Nephron progenitor cell (in vitro differentiated cells): ENCODE measurements around the gene FAM13A.
A peak's percentile ranks its signal among the peaks of the same experiment; 100 is the strongest.

Experiments used
- DNase-seq: peaks from one replicate; pipeline ENCODE4 v3.0.0; 2021
- H3K27ac Mint-ChIP-seq: 2 replicates; pipeline ENCODE4 v1.8.0; 2021; ENCODE audit warnings: mild to moderate bottlenecking, moderate library complexity, mixed read lengths
- H3K27me3 Mint-ChIP-seq: 2 replicates; pipeline ENCODE4 v1.8.0; 2021; ENCODE audit warnings: mild to moderate bottlenecking, low read depth, mixed read lengths; ENCODE audit not compliant: poor library complexity
- H3K36me3 Mint-ChIP-seq: 2 replicates; pipeline ENCODE4 v1.8.0; 2021; ENCODE audit warnings: low read depth, mixed read lengths
- H3K4me1 Mint-ChIP-seq: 2 replicates; pipeline ENCODE4 v1.8.0; 2021; ENCODE audit warnings: mixed read lengths
- H3K4me3 Mint-ChIP-seq: 2 replicates; pipeline ENCODE4 v1.8.0; 2021; ENCODE audit warnings: mild to moderate bottlenecking, moderate library complexity, mixed read lengths
- H3K9me3 Mint-ChIP-seq: 2 replicates; pipeline ENCODE4 v1.8.0; 2021; ENCODE audit warnings: mild to moderate bottlenecking, moderate library complexity, mixed read lengths
- TF ChIP-seq, protein P1 (sequence below): fragments of 200-600 bp; sonication (generic); IDR thresholded peaks from 2 replicates; pipeline ENCODE4 v1.5.0; 2021; ENCODE audit warnings: antibody characterized with exemption

Gene FAM13A

DNA sequence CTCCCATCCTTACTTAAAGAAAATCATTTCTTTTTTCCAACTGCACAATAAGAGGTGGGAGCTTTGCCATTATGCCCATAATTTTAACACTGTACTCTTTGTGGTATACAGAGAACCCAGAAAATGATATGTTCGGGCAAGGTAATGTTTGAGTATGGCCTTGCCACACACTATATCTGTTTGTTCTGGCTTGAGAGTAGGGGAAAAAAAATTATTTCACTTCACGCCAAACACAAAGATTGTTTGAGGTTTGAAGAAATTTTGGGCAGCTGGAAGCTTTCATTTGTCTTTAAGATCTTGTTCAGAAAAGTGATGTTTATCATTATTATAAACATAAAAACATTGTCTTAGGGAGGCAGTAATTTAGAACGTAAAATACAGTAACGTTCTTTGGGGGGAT is 244.0 kb downstream of the FAM13A start:
- Mint-ChIP-seq H3K4me3 (no peak overlapping the region), H3K4me1 (peaks cover 7% of the 10 kb centered on the region), H3K27me3 (no peaks in the 10 kb centered on the region), H3K27ac (no peak overlapping the region), H3K9me3 (no peaks in the 10 kb centered on the region), H3K36me3 (peaks cover 6% of the 10 kb centered on the region)
- TF ChIP-seq, protein P1, sequence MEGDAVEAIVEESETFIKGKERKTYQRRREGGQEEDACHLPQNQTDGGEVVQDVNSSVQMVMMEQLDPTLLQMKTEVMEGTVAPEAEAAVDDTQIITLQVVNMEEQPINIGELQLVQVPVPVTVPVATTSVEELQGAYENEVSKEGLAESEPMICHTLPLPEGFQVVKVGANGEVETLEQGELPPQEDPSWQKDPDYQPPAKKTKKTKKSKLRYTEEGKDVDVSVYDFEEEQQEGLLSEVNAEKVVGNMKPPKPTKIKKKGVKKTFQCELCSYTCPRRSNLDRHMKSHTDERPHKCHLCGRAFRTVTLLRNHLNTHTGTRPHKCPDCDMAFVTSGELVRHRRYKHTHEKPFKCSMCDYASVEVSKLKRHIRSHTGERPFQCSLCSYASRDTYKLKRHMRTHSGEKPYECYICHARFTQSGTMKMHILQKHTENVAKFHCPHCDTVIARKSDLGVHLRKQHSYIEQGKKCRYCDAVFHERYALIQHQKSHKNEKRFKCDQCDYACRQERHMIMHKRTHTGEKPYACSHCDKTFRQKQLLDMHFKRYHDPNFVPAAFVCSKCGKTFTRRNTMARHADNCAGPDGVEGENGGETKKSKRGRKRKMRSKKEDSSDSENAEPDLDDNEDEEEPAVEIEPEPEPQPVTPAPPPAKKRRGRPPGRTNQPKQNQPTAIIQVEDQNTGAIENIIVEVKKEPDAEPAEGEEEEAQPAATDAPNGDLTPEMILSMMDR: no peak
- DNase-seq: no peak

DNA sequence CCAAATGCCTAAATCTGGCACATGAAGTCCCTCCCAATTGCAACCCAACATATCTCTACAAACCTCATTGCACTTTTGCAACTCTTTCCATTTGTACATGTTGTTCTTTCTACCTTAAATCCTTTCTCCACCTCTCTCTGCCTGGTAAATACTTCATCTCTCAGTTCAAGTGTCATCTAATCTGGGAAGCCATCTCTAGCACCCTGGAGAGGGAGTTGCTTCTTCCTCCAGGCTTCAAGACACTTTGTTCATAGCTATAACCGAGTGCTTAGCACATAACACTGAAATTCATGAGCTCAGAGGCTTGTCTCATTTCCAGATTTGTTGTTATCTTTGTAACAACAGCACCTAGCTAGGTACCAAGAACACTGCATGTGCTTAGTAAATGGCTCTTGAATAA is 244.6 kb downstream of the FAM13A start:
- Mint-ChIP-seq H3K4me3 (no peak overlapping the region), H3K27me3 (no peaks in the 10 kb centered on the region), H3K27ac (no peak overlapping the region), H3K36me3 (peaks cover 6% of the 10 kb centered on the region), H3K9me3 (no peaks in the 10 kb centered on the region), H3K4me1 (peaks cover 7% of the 10 kb centered on the region)
- TF ChIP-seq, protein P1: no peak
- DNase-seq: no peak

DNA sequence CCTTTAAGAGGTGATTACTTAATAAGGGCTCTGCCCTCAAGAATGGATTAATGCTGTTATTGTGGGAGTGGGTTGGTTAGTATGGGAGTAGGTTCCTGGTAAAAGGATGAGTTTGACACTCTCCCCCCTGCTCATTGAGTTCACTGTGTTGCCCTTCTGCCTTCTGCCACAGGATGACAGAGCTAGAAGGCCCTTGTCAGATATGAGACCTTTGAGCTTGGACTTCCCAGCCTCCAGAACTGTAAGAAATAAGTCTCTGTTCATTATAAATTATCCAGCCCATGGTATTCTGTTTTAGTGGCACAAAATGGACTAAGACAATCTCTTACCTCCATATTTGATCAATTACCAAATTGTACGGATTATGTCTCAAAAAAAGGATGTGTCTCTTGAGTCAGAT is 245.1 kb downstream of the FAM13A start:
- H3K27ac Mint-ChIP-seq: no peak overlapping the region
- no peak for DNase-seq
- no peaks in the 10 kb centered on the region for H3K9me3 Mint-ChIP-seq
- H3K4me1 Mint-ChIP-seq: peaks cover 7% of the 10 kb centered on the region
- peaks cover 6% of the 10 kb centered on the region for H3K36me3 Mint-ChIP-seq
- H3K27me3 Mint-ChIP-seq: no peaks in the 10 kb centered on the region
- no peak overlapping the region for H3K4me3 Mint-ChIP-seq
- TF ChIP-seq, protein P1: no peak

DNA sequence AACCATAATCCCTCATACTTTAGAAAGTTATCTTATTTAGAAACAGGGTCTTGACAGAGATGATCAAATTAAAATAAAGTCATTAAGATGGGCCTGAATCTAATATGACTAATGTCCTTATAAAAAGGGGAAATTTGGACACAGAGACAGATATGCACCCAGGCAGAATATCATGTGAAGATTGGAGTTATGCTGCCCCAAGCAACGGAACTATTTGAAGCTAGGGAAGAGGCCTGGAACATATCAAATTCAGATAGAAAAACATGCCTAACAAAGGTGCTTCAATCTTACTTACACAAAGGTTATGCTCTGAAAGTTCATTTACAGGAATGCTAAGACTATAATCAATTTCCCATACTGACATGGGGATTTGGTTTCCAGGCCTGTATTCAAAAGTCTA is 246.7 kb downstream of the FAM13A start:
- Mint-ChIP-seq H3K27me3 (no peaks in the 10 kb centered on the region), H3K4me1 (no peaks in the 10 kb centered on the region), H3K36me3 (peaks cover 13% of the 10 kb centered on the region), H3K27ac (no peak overlapping the region), H3K9me3 (no peaks in the 10 kb centered on the region), H3K4me3 (no peak overlapping the region)
- DNase-seq: no peak
- TF ChIP-seq, protein P1: no peak

DNA sequence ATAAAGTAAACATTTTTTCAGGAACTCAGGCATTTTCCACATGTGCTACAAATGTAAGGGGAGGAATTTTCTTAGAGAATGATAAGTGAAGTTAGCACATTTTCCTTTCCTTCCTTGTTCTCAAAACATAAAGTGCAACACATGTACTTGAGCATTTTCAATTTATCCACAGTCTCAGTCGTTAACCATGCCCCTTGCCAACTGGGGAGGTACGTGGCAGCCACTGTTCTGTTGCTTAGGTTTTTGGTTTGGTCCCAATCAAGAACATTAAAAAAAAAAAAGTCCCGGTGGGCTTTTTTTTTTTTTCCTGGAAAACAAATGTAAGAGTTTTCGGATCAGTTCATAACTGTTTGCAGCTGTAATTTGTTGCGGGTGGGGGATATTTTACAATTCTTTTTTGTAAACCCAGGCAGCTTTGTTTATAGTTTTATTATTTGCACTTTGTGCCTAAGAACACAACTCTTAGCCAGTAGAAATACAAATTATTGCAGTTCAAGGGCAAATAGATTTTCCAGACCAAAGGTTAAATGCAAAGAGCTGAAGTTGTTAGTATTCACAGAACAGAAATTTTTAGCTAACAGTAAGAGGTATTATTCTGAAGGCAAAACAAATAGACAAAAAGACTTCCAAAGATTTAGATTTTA is 247.3 kb downstream of the FAM13A start:
- Mint-ChIP-seq H3K27me3 (no peaks in the 10 kb centered on the region), H3K9me3 (no peaks in the 10 kb centered on the region), H3K36me3 (peaks cover 19% of the 10 kb centered on the region), H3K27ac (peak overlapping the region; percentile 68), H3K4me1 (no peaks in the 10 kb centered on the region), H3K4me3 (no peak overlapping the region)
- TF ChIP-seq, protein P1: no peak
- DNase-seq: no peak

DNA sequence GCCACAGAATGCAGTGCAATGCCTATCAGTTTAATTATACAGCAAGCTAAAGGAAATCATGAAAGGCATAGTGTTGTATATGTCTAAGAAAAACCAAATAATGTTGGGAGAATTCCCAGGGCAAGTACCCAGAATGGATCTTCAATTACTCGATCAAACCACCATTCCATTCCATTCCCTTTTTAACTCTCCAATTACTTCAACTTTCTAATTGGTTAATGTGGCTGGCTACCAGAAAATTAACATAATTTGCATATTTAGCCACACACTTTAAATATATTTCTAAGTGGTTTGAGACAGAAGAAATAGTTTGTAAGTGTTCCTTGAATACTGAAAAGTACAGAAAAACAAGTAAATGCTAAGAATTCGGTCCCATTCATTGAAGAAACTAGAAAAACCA is 247.9 kb downstream of the FAM13A start:
- H3K4me1 Mint-ChIP-seq: no peaks in the 10 kb centered on the region
- peak overlapping the region; percentile 68 for H3K27ac Mint-ChIP-seq
- no peaks in the 10 kb centered on the region for H3K9me3 Mint-ChIP-seq
- H3K4me3 Mint-ChIP-seq: no peak overlapping the region
- DNase-seq: no peak
- peaks cover 23% of the 10 kb centered on the region for H3K36me3 Mint-ChIP-seq
- TF ChIP-seq, protein P1: no peak
- no peaks in the 10 kb centered on the region for H3K27me3 Mint-ChIP-seq
